NCI-H82 treated with DMSO at 0.1 percent for 48 hours (cell line): ENCODE results near the gene INPP4B.

Experiments used
- DNase-seq: peaks from one replicate; lab custom pipeline; 2025; ENCODE audit not compliant: unreplicated experiment; lab: John Stamatoyannopoulos, UW

Gene INPP4B

GRCh38 chr4:142383800-142384470 lies 462.2 kb downstream of the INPP4B start:
- DNase-seq = no peak

GRCh38 chr4:142383354-142383753 lies 462.7 kb downstream of the INPP4B start:
- no peak for DNase-seq

GRCh38 chr4:142380052-142380602 lies 466.0 kb downstream of the INPP4B start:
- DNase-seq = no peak

- no peak for DNase-seq
These were observed 466.6 kb downstream of the INPP4B start for GRCh38 chr4:142379277-142380051.

- no peak for DNase-seq
These were observed 467.9 kb downstream of the INPP4B start for GRCh38 chr4:142378179-142378578.

- DNase-seq = no peak
These were observed 468.6 kb downstream of the INPP4B start for GRCh38 chr4:142377342-142378091.

GRCh38 chr4:142376204-142376603 lies 469.9 kb downstream of the INPP4B start:
- no peak for DNase-seq

GRCh38 chr4:142373610-142374009 lies 472.5 kb downstream of the INPP4B start:
- DNase-seq = no peak

GRCh38 chr4:142372530-142373260 lies 473.4 kb downstream of the INPP4B start:
- DNase-seq = no peak

- no peak for DNase-seq
These were observed 477.0 kb downstream of the INPP4B start for GRCh38 chr4:142369141-142369540.

- DNase-seq = peak; percentile 22
These were observed 478.5 kb downstream of the INPP4B start for GRCh38 chr4:142367418-142368180.

- DNase-seq = peak; percentile 95
These were observed 479.3 kb downstream of the INPP4B start for GRCh38 chr4:142366769-142367181.

GRCh38 chr4:142365391-142365790 lies 480.7 kb downstream of the INPP4B start:
- no peak for DNase-seq

- DNase-seq = no peak
These were observed 482.4 kb downstream of the INPP4B start for GRCh38 chr4:142363686-142364085.

GRCh38 chr4:142361981-142362380 lies 484.1 kb downstream of the INPP4B start:
- DNase-seq = no peak

- no peak for DNase-seq
These were observed 485.4 kb downstream of the INPP4B start for GRCh38 chr4:142360657-142361056.

GRCh38 chr4:142358656-142359055 lies 487.4 kb downstream of the INPP4B start:
- no peak for DNase-seq

- no peak for DNase-seq
These were observed 489.3 kb downstream of the INPP4B start for GRCh38 chr4:142356801-142357200.

GRCh38 chr4:142356118-142356759 lies 489.9 kb downstream of the INPP4B start:
- no peak for DNase-seq
